ENCODE measurements around the gene SUZ12.
"Not testable (repeated sequence)": the region's sequence is repeated elsewhere in the genome, so short reads cannot be mapped to it uniquely, and the experiment has no call there.

The SUZ12 gene

DNA sequence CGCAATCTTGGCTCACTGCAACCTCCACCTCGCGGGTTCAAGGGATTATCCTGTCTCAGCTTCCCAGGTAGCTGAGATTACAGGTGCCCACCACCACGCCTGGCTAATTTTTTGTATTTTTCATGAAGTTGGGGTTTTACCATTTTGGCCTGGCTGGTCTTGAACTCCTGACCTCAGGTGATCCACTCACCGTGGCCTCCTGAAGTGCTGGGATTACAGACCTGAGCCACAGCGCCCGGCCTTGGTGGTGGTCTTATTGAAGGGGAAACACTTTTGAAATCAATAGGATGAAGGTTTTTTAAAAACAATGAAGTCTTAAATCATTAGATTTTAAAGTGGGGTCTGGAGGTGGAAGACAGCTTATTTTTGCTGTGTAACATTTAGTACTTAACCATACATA, 5.6 kb downstream of the SUZ12 start:
- DNase-seq, result not testable (repeated sequence)

DNA sequence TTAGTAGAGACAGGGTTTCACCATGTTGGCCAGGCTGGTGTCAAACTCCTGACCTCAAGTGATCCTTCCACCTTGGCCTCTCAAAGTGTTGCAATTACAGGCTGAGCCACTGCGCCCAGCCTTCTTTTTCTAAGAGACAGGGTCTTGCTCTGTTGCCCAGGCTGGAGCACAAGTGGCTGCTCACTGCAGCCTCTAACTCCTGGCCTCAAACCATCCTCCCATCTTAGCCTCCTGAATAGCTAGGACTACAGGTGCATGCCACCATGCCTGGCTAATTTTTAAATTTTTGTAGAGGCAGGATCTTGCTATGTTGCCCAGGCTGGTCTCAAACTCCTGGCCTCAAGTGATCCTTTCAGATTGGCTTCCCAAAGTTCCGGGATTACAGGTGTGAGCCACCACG, 15.1 kb downstream of the SUZ12 start:
- DNase-seq, result not testable (repeated sequence)

DNA sequence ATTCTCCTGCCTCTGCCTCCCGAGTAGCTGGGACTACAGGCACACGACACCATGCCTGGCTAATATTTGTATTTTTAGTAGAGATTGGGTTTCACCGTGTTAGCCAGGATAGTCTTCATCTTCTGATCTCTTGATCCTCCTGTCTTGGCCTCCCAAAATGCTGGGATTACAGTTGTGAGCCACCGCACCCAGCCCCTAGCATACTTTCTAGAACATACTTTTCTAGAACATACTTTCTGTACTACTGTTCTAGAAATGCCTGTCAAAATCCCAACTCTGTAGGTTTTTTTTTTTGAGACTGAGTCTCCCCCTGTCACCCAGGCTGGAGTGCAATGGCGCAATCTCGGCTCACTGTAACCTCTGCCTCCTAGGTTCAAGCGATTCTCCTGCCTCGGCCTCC, 27.3 kb downstream of the SUZ12 start:
- not testable (repeated sequence) for DNase-seq

DNA sequence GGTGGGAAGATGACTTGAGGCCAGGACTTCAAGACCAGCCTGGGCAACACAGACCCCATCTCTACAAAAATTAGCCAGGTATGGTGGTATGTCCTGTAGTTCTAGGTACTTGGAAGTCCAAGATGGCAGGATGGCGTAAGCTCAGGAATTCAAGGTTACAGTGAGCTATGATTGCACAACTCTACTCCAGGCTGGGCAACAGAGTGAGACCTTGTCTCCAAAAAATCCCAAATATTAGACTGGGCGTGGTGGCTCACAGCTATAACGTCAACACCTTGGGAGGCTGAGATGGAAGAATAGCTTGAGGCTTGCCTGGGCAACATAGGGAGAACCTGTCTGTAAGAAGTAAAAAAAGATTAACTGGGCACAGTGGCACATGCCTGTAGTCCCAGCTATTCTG, 30.8 kb downstream of the SUZ12 start:
- DNase-seq, result no peak

DNA sequence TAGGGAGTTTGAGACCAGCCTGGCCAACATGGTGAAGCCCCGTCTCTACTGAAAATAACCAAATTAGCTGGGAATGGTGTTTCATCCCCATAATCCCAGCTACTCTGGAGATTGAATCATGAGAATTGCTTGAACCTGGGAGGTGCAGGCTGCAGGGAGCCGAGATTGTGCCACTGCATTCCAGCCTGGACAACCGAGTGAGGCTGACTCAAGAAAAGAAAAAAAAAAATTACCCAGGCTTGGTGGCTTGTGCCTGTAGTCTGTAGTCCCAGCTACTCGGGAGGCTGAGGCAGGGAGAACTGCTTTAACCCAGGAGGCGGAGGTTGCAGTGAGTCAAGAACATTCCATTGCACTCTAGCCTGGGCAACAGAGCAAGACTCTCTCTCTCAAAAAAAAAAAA, 33.6 kb downstream of the SUZ12 start:
- DNase-seq, result not testable (repeated sequence)

DNA sequence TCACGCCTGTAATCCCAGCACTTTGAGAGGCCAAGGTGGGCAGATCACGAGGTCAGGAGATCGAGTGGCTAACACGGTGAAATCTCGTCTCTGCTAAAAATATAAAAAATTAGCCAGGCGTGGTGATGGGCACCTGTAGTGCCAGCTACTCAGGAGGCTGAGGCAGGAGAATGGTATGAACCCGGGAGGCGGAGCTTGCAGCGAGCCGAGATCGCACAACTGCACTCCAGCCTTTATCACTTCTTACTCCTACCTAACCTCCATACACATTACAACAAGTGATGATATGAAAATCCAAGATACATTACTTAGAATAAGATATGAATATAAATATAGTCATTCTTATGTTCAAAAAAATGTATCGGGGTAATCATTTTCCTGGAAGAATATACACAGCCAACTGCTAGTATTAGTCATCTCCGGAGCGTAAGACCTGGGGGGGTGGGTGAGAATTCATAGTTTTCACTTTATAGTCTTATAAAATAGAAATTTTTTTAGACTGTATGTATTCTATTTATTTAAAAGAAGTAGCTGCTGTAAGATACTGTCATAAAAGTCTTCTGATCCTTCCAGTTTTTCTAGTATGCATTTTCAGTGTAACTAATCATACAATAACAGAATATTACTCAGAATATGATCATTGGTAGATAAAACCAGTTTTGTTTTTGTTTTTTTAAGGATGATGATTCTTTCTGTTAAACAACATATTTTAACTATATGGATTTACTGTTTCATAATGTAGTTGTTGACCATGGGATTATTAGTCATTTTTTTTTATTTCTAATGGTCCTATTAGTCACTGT, 37.7 kb downstream of the SUZ12 start:
- not testable (repeated sequence) for DNase-seq

DNA sequence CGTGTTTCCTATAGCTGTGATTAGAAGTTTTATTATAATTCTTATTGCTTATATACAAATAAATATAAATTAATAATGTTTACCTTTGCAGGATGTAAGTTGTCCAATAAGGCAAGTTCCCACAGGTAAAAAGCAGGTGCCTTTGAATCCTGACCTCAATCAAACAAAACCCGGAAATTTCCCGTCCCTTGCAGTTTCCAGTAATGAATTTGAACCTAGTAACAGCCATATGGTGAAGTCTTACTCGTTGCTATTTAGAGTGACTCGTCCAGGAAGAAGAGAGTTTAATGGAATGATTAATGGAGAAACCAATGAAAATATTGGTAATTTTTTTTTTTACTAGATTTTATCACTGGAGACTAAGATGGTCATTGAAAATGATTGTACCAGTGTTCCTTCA, 38.6 kb downstream of the SUZ12 start:
- DNase-seq, result not testable (repeated sequence)

DNA sequence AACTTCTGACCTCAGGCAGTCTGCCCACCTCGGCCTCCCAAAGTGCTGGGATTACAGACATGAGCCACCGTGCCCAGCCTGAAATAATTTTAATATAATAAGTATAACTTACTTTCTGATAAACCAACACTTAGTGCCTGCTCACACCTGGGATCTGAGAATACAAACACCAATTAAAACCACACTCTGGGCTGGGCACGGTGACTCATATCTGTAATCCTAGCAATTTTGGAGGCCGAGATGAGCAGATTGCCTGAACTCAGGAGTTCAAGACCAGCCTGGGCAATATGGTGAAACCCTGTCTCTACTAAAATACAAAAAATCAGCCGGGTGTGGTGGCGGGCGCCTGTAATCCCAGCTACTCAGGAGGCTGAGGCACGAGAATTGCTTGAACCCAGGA, 55.0 kb downstream of the SUZ12 start:
- DNase-seq, result not testable (repeated sequence)

DNA sequence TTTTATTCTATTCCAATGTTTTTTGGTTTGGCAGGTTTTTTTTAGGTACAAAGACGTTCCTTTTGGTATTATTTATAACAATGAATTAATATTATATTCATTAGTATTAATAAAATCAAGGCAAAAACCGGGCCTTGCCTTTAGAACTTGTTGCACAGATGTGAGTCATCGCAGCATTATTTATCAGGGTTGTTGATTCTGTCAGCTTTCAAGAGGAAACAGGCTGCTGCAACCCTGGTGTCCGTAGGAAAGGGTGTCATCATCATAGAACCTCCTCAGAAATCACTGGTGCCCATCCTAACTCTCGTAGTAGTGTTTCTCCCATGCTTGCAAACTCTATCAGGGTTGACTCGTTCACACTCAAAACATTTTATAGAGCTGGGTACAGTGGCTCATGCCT, 60.2 kb downstream of the SUZ12 start:
- DNase-seq, result no peak

DNA sequence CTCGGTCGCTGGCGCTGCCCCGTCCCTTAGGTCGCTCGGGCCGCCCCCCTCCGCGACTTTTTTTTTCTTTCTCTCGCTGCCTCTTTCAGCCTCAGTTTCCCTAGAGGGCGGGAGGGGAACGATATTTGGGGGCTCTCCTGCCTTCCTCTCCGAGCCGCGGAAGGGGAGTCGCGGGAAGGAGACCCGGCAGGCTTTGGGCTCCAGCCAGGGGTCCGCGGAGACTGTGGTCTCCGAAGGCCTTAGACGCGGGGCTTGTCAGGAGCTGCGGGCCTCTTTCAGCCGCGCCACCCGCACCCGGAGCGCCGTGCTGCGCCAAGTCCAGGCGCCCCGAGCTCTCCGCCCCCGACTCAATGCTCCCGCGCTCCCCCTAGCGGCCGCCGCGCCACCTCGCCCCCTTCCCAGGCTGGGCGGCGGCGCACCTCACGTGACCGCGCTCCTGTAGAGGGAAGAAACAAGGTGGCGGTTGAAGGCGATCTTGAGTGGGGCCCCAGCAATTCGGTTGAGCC, 70.2 kb downstream of the SUZ12 start, which contains the start of gene LRRC37B:
Gene LRRC37B (plus strand): TSS at position 427 of the 506 bp plus-strand sequence. CDS start 14,010 bp downstream, outside the sequence.
- DNase-seq, result peak in 57 of 58 donors; percentile 54 to 91 (median 80)

DNA sequence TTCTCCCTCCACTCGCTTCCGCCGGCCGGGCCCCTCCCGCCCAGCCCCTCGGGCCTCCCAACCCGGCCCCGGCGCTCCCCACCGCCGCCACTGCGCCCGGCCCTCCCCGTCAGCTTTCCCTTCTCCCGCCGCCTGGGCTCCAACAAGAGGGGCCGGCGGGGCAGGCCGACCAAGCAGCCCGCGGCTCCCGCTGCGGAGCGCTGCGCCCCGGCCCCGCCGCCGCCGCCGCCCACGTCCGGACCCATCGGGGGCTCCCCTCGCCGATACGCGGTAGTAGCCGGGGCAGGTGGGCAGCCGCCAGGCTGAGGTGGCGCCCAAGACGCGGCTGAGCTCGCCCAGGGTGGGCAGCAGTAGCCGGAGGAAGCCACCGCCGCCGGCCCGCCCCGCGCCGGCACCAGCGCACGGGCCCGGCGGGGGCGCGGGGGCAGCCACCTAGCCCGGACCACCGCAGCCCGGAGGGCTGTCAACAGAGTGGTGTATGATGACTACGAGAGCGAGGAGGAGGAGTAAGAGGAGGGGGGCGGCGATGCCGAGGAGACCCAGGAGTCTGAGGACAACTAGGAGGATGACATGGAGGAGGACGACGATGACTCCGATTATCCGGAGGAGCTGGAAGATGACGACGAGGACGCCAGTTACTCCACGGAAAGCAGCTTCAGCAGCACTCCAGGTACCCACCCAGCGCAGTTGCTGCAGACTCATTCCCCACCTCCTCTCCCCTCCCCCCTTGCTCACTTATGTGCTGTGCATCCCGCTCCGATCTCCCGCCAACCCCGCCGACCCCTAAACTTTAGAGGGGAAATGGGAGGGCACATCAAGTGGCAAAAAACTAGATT, 70.9 kb downstream of the SUZ12 start:
- peak in 46 of 58 donors; percentile 9 to 69 (median 38) for DNase-seq

DNA sequence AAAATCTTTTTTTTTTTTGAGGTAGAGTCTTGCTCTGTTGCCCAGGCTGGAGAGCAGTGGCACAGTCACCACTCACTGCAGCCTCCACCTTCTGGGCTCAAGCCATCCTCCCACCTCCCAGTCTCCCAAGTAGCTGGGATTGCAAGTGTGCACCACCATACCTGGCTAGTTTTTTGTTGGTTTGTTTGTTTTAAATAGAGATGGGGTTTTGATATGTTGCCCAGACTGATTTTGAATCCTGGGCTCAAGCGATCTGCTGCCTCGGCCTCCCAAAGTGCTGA, 72.4 kb downstream of the SUZ12 start:
- no peak for DNase-seq

DNA sequence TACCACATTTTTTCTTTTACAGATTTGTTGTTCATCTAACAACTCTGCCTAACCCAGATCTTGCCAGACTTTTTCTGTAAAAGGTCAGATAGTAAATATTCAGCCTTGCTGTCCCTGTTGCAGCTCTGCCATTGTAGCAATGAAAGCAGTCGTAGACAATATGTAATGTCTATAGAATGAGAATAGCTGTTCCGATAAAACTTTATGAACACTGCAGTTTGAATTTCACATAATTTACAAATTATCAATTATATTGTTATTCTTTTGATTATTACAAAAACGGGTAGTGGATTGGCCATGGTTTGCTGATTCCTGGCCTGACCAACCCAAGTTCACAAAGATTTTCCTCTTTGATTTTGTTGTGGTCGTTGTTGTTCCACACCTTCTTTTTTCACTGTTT, 73.3 kb downstream of the SUZ12 start:
- DNase-seq, result no peak

DNA sequence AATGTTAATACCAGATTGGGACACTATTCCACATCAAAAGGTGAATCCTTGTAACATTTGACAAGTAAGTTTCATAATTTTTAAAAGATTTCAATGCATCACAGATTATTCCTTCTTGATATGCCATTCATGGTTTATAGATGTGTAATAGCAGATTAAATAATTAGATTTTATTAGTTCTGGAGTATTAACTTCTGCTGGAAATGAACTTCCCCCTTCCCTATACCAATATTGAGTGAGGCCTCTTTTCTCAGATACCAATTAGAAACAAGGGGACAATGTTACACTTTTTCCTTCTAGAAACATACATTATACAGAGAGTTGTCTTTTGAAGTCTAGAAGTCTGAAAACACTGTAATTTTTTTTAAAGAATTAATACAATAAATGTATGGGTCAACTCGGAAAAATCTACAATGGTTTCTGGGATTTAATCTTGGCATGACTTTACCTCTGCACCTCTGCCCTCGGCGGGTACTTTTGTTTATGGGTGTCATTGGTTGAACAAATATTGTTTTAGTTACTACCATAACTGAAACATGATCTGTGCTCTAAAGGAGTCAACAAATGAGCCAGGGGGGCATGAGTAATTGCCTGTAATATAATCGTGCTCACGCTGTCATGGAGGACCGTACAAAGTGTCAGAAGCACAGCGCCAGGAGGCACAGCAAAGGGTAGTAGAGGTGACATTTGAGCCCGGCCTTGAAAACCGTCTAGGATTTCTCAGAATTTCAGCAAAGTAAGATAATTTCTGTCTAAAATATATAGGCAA, 78.6 kb downstream of the SUZ12 start:
- DNase-seq, result no peak

DNA sequence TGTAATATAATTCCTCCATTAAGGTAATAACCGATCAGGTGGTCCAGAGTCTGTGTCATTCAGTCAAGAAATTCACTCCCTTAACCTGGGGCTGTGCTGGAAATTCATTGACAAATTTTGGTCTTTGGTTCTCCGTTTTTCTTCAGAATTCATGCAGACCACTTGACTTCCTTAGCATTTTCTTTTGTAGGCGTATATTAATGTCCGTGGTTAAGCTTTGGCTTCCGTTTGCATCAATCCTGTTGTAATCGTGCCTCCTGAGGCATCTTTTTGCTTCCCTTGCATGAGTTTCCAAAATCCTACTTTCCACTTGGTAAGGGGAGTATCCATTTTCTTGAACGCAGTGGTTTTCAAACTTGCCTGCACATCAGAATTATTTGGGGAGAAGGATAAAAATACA, 79.4 kb downstream of the SUZ12 start:
- no peak for DNase-seq

DNA sequence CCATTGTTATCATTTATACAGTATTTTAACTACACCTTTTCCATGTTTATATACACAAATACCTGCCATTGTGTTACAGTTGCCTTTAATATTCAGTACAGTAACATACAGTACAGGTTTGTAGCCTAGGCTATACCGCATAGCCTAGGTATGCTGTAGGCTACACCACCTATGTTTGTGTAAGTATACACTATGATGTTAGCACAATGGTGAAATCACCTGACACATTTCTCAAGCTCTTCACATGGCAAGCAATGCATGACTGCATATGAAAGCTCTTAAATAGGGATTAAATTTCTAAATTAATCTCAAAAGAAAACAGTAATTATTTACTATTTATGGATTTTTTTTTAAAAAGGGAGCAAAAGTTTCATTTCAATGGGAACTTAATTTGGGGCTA, 82.4 kb downstream of the SUZ12 start:
- DNase-seq, result no peak

DNA sequence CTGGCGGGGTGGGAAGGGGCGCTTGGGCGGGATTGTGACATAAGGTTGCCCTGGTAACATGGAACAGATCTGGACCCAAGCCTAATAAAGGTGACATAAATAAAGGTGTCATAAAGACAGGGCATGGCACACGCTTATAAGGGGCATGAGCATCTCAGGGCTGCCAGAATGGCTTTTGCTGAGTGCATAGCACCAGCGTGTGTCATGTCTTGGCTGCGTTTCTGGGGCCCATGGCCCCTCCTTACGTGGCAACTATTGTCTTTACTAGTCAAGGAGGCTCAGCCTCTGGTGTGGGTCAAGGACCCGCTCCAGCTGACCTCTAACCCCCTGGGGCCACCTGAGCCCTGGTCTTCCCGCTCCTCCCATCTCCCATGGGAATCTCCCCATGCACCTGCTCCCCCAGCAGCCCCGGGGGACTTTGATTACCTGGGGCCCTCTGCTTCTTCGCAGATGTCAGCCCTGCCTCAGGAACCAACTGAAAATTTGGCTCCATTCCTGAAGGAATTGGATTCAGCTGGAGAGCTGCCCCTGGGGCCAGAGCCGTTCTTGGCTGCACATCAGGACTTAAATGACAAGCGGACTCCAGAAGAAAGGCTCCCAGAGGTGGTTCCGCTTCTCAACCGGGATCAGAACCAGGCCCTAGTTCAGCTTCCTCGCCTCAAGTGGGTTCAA, 84.3 kb downstream of the SUZ12 start:
- DNase-seq, result peak in 16 of 58 donors; percentile 2 to 47 (median 18)

DNA sequence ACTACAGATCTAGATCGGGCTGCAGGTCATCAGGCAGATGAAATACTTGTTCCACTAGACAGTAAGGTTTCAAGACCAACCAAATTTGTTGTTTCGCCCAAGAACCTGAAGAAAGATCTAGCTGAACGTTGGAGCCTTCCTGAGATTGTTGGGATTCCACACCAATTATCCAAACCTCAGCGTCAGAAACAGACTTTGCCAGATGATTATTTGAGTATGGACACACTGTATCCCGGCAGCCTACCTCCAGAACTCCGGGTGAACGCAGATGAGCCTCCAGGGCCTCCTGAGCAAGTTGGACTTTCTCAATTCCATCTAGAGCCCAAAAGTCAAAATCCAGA, 84.8 kb downstream of the SUZ12 start:
- DNase-seq, result no peak

DNA sequence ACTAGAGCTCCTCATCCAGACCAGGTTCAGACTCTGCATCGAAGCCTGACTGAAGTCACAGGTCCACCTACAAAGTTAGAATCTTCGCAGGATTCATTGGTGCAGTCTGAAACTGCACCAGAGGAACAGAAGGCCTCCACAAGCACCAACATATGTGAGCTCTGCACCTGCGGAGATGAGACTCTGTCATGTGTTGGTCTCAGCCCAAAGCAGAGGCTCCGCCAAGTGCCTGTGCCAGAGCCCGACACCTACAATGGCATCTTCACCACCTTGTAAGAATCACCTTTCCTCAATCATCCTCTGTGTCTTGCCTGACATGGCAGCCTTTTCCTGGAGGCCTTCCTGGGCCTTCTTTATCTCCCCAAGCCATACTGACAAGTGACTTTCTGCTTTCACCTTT, 85.7 kb downstream of the SUZ12 start:
- not testable (repeated sequence) for DNase-seq

DNA sequence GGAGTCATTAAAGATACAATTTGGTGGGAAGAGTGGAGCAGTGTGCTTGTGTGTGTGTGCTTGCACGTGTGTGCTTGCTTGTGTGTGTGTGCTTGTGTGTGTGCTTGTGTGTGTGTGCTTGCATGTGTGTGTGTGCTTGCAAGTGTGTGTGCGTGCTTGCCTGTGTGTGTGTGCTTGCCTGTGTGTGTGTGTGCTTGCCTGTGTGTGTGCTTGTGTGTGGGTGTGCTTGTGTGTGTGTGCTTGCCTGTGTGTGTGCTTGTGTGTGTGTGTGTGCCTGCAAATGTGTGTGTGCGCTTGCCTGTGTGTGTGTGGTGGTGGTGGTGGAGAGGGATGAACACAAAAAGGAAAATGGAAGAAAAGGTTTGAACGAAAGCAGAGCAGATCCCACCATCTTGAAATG, 90.5 kb downstream of the SUZ12 start:
- not testable (repeated sequence) for DNase-seq

DNA sequence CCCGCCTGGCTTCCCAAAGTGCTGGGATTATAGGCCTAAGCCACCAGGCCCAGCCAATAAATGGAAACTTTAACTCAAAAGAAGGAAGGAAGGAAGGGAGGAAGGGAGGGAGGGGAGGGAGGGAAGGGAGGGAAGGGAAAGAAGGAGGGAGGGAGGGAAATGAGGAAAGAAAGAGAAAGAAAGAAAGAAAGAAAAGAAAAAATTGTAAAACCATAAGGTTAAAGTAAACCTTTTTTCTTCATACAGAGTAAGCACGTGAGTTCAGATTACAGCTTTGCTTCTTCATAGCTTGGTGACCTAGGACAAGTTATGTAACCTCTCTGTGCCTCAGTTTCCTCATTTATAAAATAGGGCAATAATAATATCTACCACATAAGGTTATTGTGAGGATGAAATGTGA, 96.4 kb downstream of the SUZ12 start:
- DNase-seq, result no peak
